Epithelial cell of proximal tubule (primary cell): Measurements from ENCODE around the gene CATSPER4. TPM values are rescaled to one million over a fixed set of nuclear protein-coding genes. Genes with fewer than 3 reads are reported as not detected.
A peak's percentile ranks its signal among the peaks of the same experiment; 100 is the strongest.

ENCODE experiments used
- DNase-seq: peaks from one replicate; pipeline ENCODE4 v3.0.0-alpha.2; 2011; ENCODE audit warnings: low read depth
- H3K4me3 ChIP-seq: 2 replicates; pipeline ENCODE4 v1.5.1; 2011; ENCODE audit warnings: low read depth, mild to moderate bottlenecking, low read length
- total RNA-seq: library from RNA; depleted of rRNA; stranded (reverse); fragments of >200 nt; gene quantifications from 2 replicates; pipeline ENCODE4 v1.2.3, GENCODE V29; 2015
- TF ChIP-seq, protein P1 (sequence below): conservative IDR thresholded peaks from 2 replicates; pipeline ENCODE4 v1.5.1; 2012; ENCODE audit warnings: low read depth, mild to moderate bottlenecking, low read length

Gene CATSPER4
- total RNA-seq: not detected in 2 replicates

- TF ChIP-seq, protein P1, sequence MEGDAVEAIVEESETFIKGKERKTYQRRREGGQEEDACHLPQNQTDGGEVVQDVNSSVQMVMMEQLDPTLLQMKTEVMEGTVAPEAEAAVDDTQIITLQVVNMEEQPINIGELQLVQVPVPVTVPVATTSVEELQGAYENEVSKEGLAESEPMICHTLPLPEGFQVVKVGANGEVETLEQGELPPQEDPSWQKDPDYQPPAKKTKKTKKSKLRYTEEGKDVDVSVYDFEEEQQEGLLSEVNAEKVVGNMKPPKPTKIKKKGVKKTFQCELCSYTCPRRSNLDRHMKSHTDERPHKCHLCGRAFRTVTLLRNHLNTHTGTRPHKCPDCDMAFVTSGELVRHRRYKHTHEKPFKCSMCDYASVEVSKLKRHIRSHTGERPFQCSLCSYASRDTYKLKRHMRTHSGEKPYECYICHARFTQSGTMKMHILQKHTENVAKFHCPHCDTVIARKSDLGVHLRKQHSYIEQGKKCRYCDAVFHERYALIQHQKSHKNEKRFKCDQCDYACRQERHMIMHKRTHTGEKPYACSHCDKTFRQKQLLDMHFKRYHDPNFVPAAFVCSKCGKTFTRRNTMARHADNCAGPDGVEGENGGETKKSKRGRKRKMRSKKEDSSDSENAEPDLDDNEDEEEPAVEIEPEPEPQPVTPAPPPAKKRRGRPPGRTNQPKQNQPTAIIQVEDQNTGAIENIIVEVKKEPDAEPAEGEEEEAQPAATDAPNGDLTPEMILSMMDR: peak; percentile 34
- DNase-seq: no peak
- H3K4me3 ChIP-seq: no peak within 1 kb of the TSS
Measured at GRCh38 chr1:26190373-26190987, at the start of gene CATSPER4. Gene CATSPER4 (plus strand): TSS chr1:26190602. CDS start chr1:26190628, 26 bp downstream.

DNA sequence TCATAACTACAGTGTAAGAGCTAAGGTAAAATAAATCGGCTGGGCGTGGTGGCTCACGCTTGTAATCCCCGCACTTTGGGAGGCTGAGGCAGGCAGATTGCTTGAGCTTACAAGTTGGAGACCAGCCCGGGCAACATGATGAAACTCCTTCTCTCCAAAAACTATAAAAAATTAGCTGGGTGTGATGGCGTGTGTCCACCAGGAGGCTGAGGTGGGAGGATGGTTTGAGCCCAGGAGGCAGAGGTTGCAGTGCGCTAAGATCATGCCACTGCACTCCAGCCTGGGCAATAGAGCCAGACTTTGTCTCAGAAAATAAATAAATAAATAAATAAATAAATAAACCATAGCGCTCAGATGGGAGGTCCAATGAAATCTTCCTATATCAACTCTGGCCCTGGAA lies 48.2 kb upstream of the CATSPER4 start:
- TF ChIP-seq, protein P1: no peak
- no peak for DNase-seq
- no peak overlapping the region for H3K4me3 ChIP-seq

- TF ChIP-seq, protein P1: peak; percentile 80
- H3K4me3 ChIP-seq: no peak overlapping the region
- peak; percentile 29 for DNase-seq
Measured at GRCh38 chr1:26145041-26145959, 45.1 kb upstream of the CATSPER4 start.

GRCh38 chr1:26145960-26146294 lies 44.5 kb upstream of the CATSPER4 start:
- no peak overlapping the region for H3K4me3 ChIP-seq
- DNase-seq: no peak
- TF ChIP-seq, protein P1: no peak

DNA sequence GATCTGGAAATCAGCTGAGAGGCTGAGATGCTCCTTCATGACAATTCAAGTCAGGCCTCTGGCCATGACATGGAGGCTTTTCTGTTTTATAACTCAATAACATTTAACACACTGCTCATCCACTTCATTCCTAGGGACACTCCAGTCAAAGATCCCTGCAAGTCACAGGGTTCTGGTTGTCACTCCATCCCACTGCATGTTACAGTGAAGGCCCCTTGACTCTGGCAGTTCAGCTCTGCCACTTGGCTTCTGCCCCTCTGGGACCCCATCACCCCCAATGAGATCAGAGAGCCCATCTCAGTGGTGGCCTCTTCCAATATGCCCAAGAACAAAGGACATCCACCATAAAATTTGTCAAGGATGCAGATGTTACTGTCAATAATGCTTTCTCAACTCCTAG lies 41.5 kb upstream of the CATSPER4 start:
- DNase-seq: no peak
- no peak overlapping the region for H3K4me3 ChIP-seq
- TF ChIP-seq, protein P1: no peak

DNA sequence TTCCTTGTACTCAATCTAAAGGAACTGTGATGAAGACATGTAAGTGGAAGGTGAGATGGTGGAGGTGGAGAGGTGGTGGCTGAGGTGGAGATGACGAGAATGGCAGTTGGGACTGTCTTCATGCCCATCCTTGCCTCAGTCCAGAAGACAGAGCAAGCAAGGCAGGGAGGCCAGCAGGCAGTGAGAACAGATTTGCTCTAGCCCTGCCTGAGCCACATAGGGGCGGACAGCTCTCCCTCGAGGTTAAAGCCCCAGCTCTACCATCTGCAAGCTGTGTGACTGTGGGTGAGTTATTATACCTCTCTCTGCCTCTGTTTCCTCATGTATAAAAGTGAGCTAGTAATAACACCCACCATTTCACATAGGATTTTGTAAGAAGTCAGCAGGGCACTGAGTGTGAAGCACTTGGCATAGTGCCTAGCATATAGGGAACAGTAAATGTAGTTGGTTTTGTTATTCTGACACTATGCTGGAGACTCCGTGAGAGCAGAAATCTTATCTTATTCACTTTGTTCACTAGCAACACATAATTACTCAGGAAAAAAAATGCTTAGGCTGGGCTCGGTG lies 36.4 kb upstream of the CATSPER4 start:
- no peak overlapping the region for H3K4me3 ChIP-seq
- no peak for DNase-seq
- TF ChIP-seq, protein P1: no peak
